GM12878 (cell line): ENCODE results near the gene PLSCR4.

Source experiments
- CREB1 ChIP-seq: IDR thresholded peaks from 2 replicates; pipeline ENCODE4 v1.6.1; 2012; ENCODE audit warnings: low read depth, mild to moderate bottlenecking, inconsistent platforms
- EGR1 ChIP-seq, 2 experiments: IDR thresholded peaks; 1 replicate in 1 of 2; 2 replicates in 1 of 2; pipeline ENCODE4 v1.6.1; 2011 to 2012; ENCODE audit warnings: low read depth in 2 of 2, low read length in 2 of 2, borderline replicate concordance in 1 of 2, mild to moderate bottlenecking in 1 of 2, moderate library complexity in 1 of 2
- EZH2 ChIP-seq: IDR thresholded peaks from 2 replicates; pipeline ENCODE4 v1.6.1; 2012; ENCODE audit warnings: low read depth, mild to moderate bottlenecking, control low read depth, inconsistent platforms, low read length, borderline replicate concordance; ENCODE audit not compliant: control insufficient read depth
- GABPA ChIP-seq: IDR thresholded peaks from 2 replicates; pipeline ENCODE4 v1.6.1; 2014; ENCODE audit warnings: antibody characterized with exemption, low read depth, mild to moderate bottlenecking, inconsistent platforms
- MAX ChIP-seq: IDR thresholded peaks from 2 replicates; pipeline ENCODE4 v1.6.1; 2012; ENCODE audit warnings: low read depth, low read length, improper control_type of control experiment
- POLR2A ChIP-seq: IDR thresholded peaks from 2 replicates; pipeline ENCODE4 v1.6.1; 2011; ENCODE audit warnings: low read depth, mild to moderate bottlenecking, low read length
- RAD21 ChIP-seq: IDR thresholded peaks from 2 replicates; pipeline ENCODE4 v1.6.1; 2011; ENCODE audit warnings: mild to moderate bottlenecking, low read depth, low read length, moderate library complexity; ENCODE audit not compliant: insufficient read depth

- TF ChIP-seq EZH2: no peak
- TF ChIP-seq GABPA: no peak
- TF ChIP-seq MAX: no peak
- no peak for TF ChIP-seq RAD21
- TF ChIP-seq CREB1: no peak
- no peak for TF ChIP-seq POLR2A
- TF ChIP-seq EGR1 (IDR thresholded peaks at IDR 0.05; ENCODE audit: borderline replicate concordance in 1 of 2, low read depth in 2 of 2, low read length in 2 of 2): no peak
These were observed 96.6 kb downstream of the PLSCR4 start for GRCh38 chr3:146154316-146154715.
